ELR (cell line): ENCODE data around the gene GRID1.
A peak's percentile ranks its signal among the peaks of the same experiment; 100 is the strongest.
"Not testable (repeated sequence)": the region's sequence is repeated elsewhere in the genome, so short reads cannot be mapped to it uniquely, and the experiment has no call there.

ENCODE experiments used
- DNase-seq: peaks from one replicate; pipeline ENCODE4 v3.0.0-alpha.2; 2015; ENCODE audit warnings: low read depth

The GRID1 gene

GRCh38 chr10:85868627-85869499 is 497.7 kb downstream of the GRID1 start:
- no peak for DNase-seq

- DNase-seq = no peak
Measured at GRCh38 chr10:85864868-85865526, 501.6 kb downstream of the GRID1 start.

GRCh38 chr10:85864173-85864549 is 502.4 kb downstream of the GRID1 start:
- no peak for DNase-seq

- no peak for DNase-seq
Measured at GRCh38 chr10:85863301-85864172, 503.1 kb downstream of the GRID1 start.

GRCh38 chr10:85862771-85863170 is 503.8 kb downstream of the GRID1 start:
- DNase-seq = no peak

GRCh38 chr10:85861513-85862197 is 504.9 kb downstream of the GRID1 start:
- DNase-seq = no peak

GRCh38 chr10:85859859-85860258 is 506.7 kb downstream of the GRID1 start:
- no peak for DNase-seq

GRCh38 chr10:85858776-85859515 is 507.6 kb downstream of the GRID1 start:
- no peak for DNase-seq

GRCh38 chr10:85857791-85858190 is 508.8 kb downstream of the GRID1 start:
- no peak for DNase-seq

- DNase-seq = no peak
Measured at GRCh38 chr10:85857305-85857704, 509.3 kb downstream of the GRID1 start.

- no peak for DNase-seq
Measured at GRCh38 chr10:85851934-85852333, 514.7 kb downstream of the GRID1 start.

GRCh38 chr10:85851325-85851724 is 515.3 kb downstream of the GRID1 start:
- DNase-seq = peak; percentile 1

GRCh38 chr10:85850736-85851135 is 515.9 kb downstream of the GRID1 start:
- DNase-seq = no peak

GRCh38 chr10:85849315-85849714 is 517.3 kb downstream of the GRID1 start:
- DNase-seq = no peak

- DNase-seq = no peak
Measured at GRCh38 chr10:85848756-85849155, 517.8 kb downstream of the GRID1 start.

GRCh38 chr10:85847085-85847484 is 519.5 kb downstream of the GRID1 start:
- no peak for DNase-seq

- not testable (repeated sequence) for DNase-seq
Measured at GRCh38 chr10:85838660-85839059, 527.9 kb downstream of the GRID1 start.

GRCh38 chr10:85832988-85833387 is 533.6 kb downstream of the GRID1 start:
- DNase-seq = no peak

GRCh38 chr10:85831422-85831821 is 535.2 kb downstream of the GRID1 start:
- DNase-seq = no peak

- DNase-seq = no peak
Measured at GRCh38 chr10:85826377-85826776, 540.2 kb downstream of the GRID1 start.

GRCh38 chr10:85811405-85811804 is 555.2 kb downstream of the GRID1 start:
- DNase-seq = no peak
